ENCODE measurements around the gene MFAP1.
"Not testable (repeated sequence)": the region's sequence is repeated elsewhere in the genome, so short reads cannot be mapped to it uniquely, and the experiment has no call there.

Gene MFAP1

GRCh38 chr15:43829951-43830540 lies 5.6 kb upstream of the MFAP1 start:
- H3K27me3 Mint-ChIP-seq, ATAC-seq, H3K9me3 Mint-ChIP-seq: not testable (repeated sequence)
- H3K4me1 Mint-ChIP-seq, result peaks cover 36% of the 10 kb centered on the region
- H3K4me3 Mint-ChIP-seq, result peak overlapping the region; percentile 54
- H3K27ac Mint-ChIP-seq, result peak overlapping the region; percentile 24
- H3K36me3 Mint-ChIP-seq, result peaks cover 21% of the 10 kb centered on the region

- H3K4me1 Mint-ChIP-seq, result peaks cover 43% of the 10 kb centered on the region
- no peaks in the 10 kb centered on the region for H3K9me3 Mint-ChIP-seq
- H3K4me3 Mint-ChIP-seq, result peak overlapping the region; percentile 90
- peak overlapping the region; percentile 91 for H3K27ac Mint-ChIP-seq
- H3K27me3 Mint-ChIP-seq, result no peaks in the 10 kb centered on the region
- no peak for ATAC-seq
- peaks cover 17% of the 10 kb centered on the region for H3K36me3 Mint-ChIP-seq
Measured at GRCh38 chr15:43828061-43828657, 3.7 kb upstream of the MFAP1 start.

- no peaks in the 10 kb centered on the region for H3K27me3 Mint-ChIP-seq
- peak; percentile 90 for ATAC-seq
- H3K27ac Mint-ChIP-seq, result peak within 1 kb of the TSS; percentile 91
- H3K4me1 Mint-ChIP-seq, result peaks cover 49% of the 10 kb centered on the region
- H3K4me3 Mint-ChIP-seq, result peak within 1 kb of the TSS; percentile 90
- H3K9me3 Mint-ChIP-seq, result no peaks in the 10 kb centered on the region
- H3K36me3 Mint-ChIP-seq, result peaks cover 19% of the 10 kb centered on the region
Measured at GRCh38 chr15:43826508-43827341, 2.2 kb upstream of the MFAP1 start, which contains the start of gene WDR76. TSS of gene WDR76 (plus strand) at chr15:43827002. CDS start at chr15:43827033, 31 bp downstream.

GRCh38 chr15:43826029-43826507 lies 1.6 kb upstream of the MFAP1 start:
- Mint-ChIP-seq H3K9me3 (no peaks in the 10 kb centered on the region), H3K36me3 (peaks cover 24% of the 10 kb centered on the region)

GRCh38 chr15:43825305-43825704 lies 815 bp upstream of the MFAP1 start:
- not testable (repeated sequence) for H3K9me3 Mint-ChIP-seq, H3K27me3 Mint-ChIP-seq, ATAC-seq, H3K4me3 Mint-ChIP-seq
- Mint-ChIP-seq H3K36me3 (peaks cover 24% of the 10 kb centered on the region), H3K27ac (peak overlapping the region; percentile 94), H3K4me1 (peaks cover 54% of the 10 kb centered on the region)

More at GRCh38 chr15:43826029-43826507, 1.6 kb upstream of the MFAP1 start:
- H3K27me3 Mint-ChIP-seq, result no peaks in the 10 kb centered on the region
- H3K4me1 Mint-ChIP-seq, result peaks cover 54% of the 10 kb centered on the region
- peak overlapping the region; percentile 91 for H3K27ac Mint-ChIP-seq
- no peak for ATAC-seq
- H3K4me3 Mint-ChIP-seq, result peak overlapping the region; percentile 90

- no peaks in the 10 kb centered on the region for H3K9me3 Mint-ChIP-seq
- H3K4me1 Mint-ChIP-seq, result peaks cover 18% of the 10 kb centered on the region
- peaks cover 7% of the 10 kb centered on the region for H3K36me3 Mint-ChIP-seq
- no peak for ATAC-seq
- H3K4me3 Mint-ChIP-seq, result peak overlapping the region; percentile 34
- no peaks in the 10 kb centered on the region for H3K27me3 Mint-ChIP-seq
- H3K27ac Mint-ChIP-seq, result no peak overlapping the region
Measured at GRCh38 chr15:43821505-43821904, 3.0 kb downstream of the MFAP1 start.

- H3K27me3 Mint-ChIP-seq, ATAC-seq, H3K4me3 Mint-ChIP-seq, H3K4me1 Mint-ChIP-seq, H3K9me3 Mint-ChIP-seq, H3K27ac Mint-ChIP-seq: not testable (repeated sequence)
- peaks cover 28% of the 10 kb centered on the region for H3K36me3 Mint-ChIP-seq
Measured at GRCh38 chr15:43815064-43815463, 9.4 kb downstream of the MFAP1 start.

GRCh38 chr15:43808960-43809678 lies 15.4 kb downstream of the MFAP1 start:
- Mint-ChIP-seq H3K36me3 (peaks cover 52% of the 10 kb centered on the region), H3K4me1 (peaks cover 17% of the 10 kb centered on the region), H3K9me3 (no peaks in the 10 kb centered on the region), H3K27ac (peak overlapping the region; percentile 79), H3K4me3 (no peak overlapping the region), H3K27me3 (no peaks in the 10 kb centered on the region)
- peak; percentile 95 for ATAC-seq

- H3K27ac Mint-ChIP-seq, result peak overlapping the region; percentile 79
- no peak for ATAC-seq
- no peaks in the 10 kb centered on the region for H3K9me3 Mint-ChIP-seq
- H3K4me1 Mint-ChIP-seq, result peaks cover 17% of the 10 kb centered on the region
- peaks cover 52% of the 10 kb centered on the region for H3K36me3 Mint-ChIP-seq
- no peaks in the 10 kb centered on the region for H3K27me3 Mint-ChIP-seq
- no peak overlapping the region for H3K4me3 Mint-ChIP-seq
Measured at GRCh38 chr15:43808435-43808950, 16.0 kb downstream of the MFAP1 start.

GRCh38 chr15:43802676-43803075 lies 21.8 kb downstream of the MFAP1 start:
- H3K4me3 Mint-ChIP-seq, ATAC-seq, H3K27me3 Mint-ChIP-seq, H3K9me3 Mint-ChIP-seq, H3K27ac Mint-ChIP-seq: not testable (repeated sequence)
- Mint-ChIP-seq H3K4me1 (peaks cover 37% of the 10 kb centered on the region), H3K36me3 (peaks cover 63% of the 10 kb centered on the region)

GRCh38 chr15:43800286-43801141 lies 24.0 kb downstream of the MFAP1 start, which contains the start of gene HYPK:
TSS of gene HYPK (plus strand) at chr15:43800599. CDS start at chr15:43800623, 24 bp downstream.
- Mint-ChIP-seq H3K27ac (peak within 1 kb of the TSS; percentile 90), H3K27me3 (no peaks in the 10 kb centered on the region), H3K9me3 (no peaks in the 10 kb centered on the region), H3K36me3 (peaks cover 61% of the 10 kb centered on the region), H3K4me3 (peak within 1 kb of the TSS; percentile 99), H3K4me1 (peaks cover 47% of the 10 kb centered on the region)
- peak; percentile 99 for ATAC-seq

- Mint-ChIP-seq H3K4me1 (peaks cover 53% of the 10 kb centered on the region), H3K27me3 (no peaks in the 10 kb centered on the region), H3K9me3 (no peaks in the 10 kb centered on the region), H3K36me3 (peaks cover 61% of the 10 kb centered on the region), H3K4me3 (peak within 1 kb of the TSS; percentile 99), H3K27ac (peak within 1 kb of the TSS; percentile 90)
- ATAC-seq, result no peak
Measured at GRCh38 chr15:43799945-43800285, 24.6 kb downstream of the MFAP1 start, which contains the start of gene SERINC4. TSS of gene SERINC4 (minus strand) at chr15:43800220. CDS start at chr15:43799986, 234 bp downstream.

- Mint-ChIP-seq H3K27me3 (no peaks in the 10 kb centered on the region), H3K4me3 (no peak overlapping the region), H3K9me3 (no peaks in the 10 kb centered on the region), H3K27ac (peak overlapping the region; percentile 90), H3K36me3 (peaks cover 64% of the 10 kb centered on the region), H3K4me1 (peaks cover 58% of the 10 kb centered on the region)
- no peak for ATAC-seq
Measured at GRCh38 chr15:43799209-43799944, 25.1 kb downstream of the MFAP1 start.
